NT2/D1 (cell line): ENCODE data around the gene GRP.

ENCODE experiments used
- DNase-seq: peaks from one replicate; pipeline ENCODE4 v3.0.0-alpha.2; 2011; ENCODE audit warnings: low read depth, low spot score
- H3K27me3 ChIP-seq: 2 replicates; pipeline ENCODE4 v1.6.0; 2011; ENCODE audit warnings: mild to moderate bottlenecking; ENCODE audit not compliant: insufficient read length, insufficient read depth
- H3K36me3 ChIP-seq: 2 replicates; pipeline ENCODE4 v1.6.1; 2011; ENCODE audit warnings: mild to moderate bottlenecking, low read length, mixed read lengths; ENCODE audit not compliant: insufficient read depth, insufficient read length
- H3K4me1 ChIP-seq: 2 replicates; pipeline ENCODE4 v1.5.1; 2011; ENCODE audit not compliant: insufficient read depth, insufficient read length
- H3K4me3 ChIP-seq: 2 replicates; pipeline ENCODE4 v1.5.1; 2011; ENCODE audit warnings: low read depth; ENCODE audit not compliant: insufficient read length
- H3K9ac ChIP-seq: 2 replicates; pipeline ENCODE4 v1.6.0; 2011; ENCODE audit warnings: low read depth; ENCODE audit not compliant: insufficient read length
- H3K9me3 ChIP-seq: 2 replicates; pipeline ENCODE4 v1.5.1; 2011; ENCODE audit warnings: mild to moderate bottlenecking, low read length; ENCODE audit not compliant: insufficient read depth
- SUZ12 ChIP-seq: IDR thresholded peaks from 2 replicates; pipeline ENCODE4 v1.6.1; 2011; ENCODE audit not compliant: insufficient read length, insufficient read depth; ENCODE audit errors: extremely low read depth
- YY1 ChIP-seq: IDR thresholded peaks from 2 replicates; pipeline ENCODE4 v1.6.1; 2011; ENCODE audit not compliant: insufficient read length, insufficient read depth
- ZNF274 ChIP-seq: IDR thresholded peaks from 2 replicates; pipeline ENCODE4 v1.6.1; 2011; ENCODE audit warnings: mild to moderate bottlenecking, low read depth, low read length

GRP gene

DNA sequence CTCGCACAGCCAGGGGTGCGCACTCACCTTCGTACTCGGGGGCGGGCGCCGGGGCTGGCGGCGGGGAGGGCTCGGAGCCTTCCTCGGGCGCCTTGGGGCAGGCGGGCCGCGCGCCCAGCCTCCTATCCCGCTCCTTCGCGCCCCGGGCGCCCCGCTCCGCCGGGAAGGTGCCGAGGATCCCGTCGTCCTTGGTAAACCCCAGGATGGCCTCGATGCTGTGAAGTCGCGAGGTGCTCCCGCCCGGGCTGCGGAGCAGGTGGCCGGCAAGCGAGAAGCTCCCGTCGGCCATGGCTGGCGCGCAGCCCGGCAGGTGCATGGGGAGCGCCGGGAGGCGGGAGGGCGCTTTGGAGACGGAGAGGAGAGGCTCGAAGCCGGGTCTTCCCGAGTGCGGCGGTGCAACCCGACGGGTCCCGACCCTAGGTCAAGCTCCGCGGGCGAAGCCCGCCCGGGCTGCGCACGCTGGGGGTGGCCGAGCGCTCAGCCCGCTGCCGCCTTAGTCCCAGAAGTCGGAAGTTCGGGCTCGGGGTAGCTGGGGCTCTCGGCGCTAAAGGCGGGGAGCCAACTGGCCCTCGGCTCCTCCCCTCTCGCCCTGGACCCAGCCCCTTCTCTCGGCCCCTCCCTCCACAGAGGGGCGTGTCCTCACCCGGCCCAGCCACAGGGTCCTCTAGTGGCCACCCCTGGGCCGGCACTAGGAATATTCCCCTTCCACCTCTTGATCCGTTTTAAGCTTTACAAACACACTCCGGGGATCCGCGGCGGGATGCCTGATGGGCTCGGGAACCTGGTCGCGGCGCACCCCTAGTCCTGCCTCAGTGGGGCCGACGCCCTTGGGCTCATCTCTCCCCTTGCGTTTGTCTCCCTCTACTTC, 53.2 kb downstream of the GRP start, which contains the start of gene RAX:
Gene RAX, minus strand, starts transcription at position 564 of the 868 bp plus-strand sequence. Its CDS starts 248 bp downstream, at position 316.
- H3K4me3 ChIP-seq, result no peak within 1 kb of the TSS
- peaks cover 48% of the 10 kb centered on the region for H3K9me3 ChIP-seq
- no peaks in the 10 kb centered on the region for H3K4me1 ChIP-seq
- TF ChIP-seq SUZ12 (no peak), ZNF274 (no peak), YY1 (no peak)
- no peak for DNase-seq
- H3K27me3 ChIP-seq, result no peaks in the 10 kb centered on the region
- H3K9ac ChIP-seq, result no peak within 1 kb of the TSS
- H3K36me3 ChIP-seq, result no peaks in the 10 kb centered on the region

- H3K4me1 ChIP-seq, result no peaks in the 10 kb centered on the region
- no peak for DNase-seq
- H3K36me3 ChIP-seq, result no peaks in the 10 kb centered on the region
- peaks cover 42% of the 10 kb centered on the region for H3K9me3 ChIP-seq
- TF ChIP-seq SUZ12 (no peak), ZNF274 (no peak), YY1 (no peak)
- no peak overlapping the region for H3K4me3 ChIP-seq
- H3K27me3 ChIP-seq, result no peaks in the 10 kb centered on the region
- H3K9ac ChIP-seq, result no peak overlapping the region
These were observed 54.0 kb downstream of the GRP start for GRCh38 chr18:59273759-59274532.

DNA sequence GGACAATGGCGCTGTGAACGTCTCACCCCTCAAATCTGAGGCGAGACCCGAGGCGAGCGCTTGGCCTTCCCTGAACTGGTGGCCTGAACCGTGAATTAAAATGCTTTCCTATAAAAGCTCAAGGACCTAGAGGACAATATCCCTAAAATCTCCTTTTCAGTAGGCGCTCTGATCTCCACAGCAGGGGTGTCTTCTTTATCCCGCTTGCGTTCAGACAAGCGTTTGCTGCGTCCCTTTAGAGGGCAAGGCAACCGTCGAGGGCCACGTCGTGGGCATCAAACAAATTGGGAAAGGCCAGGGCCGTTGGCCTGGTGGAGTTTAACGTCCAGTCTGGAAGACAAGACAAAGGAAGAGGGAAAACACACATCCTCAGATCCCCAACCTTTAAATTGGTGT, 54.6 kb downstream of the GRP start:
- Histone ChIP-seq H3K9ac (no peak overlapping the region), H3K4me1 (no peaks in the 10 kb centered on the region), H3K27me3 (no peaks in the 10 kb centered on the region), H3K36me3 (no peaks in the 10 kb centered on the region), H3K9me3 (peaks cover 42% of the 10 kb centered on the region), H3K4me3 (no peak overlapping the region)
- DNase-seq, result no peak
- no peak for TF ChIP-seq ZNF274
- no peak for TF ChIP-seq SUZ12
- no peak for TF ChIP-seq YY1

DNA sequence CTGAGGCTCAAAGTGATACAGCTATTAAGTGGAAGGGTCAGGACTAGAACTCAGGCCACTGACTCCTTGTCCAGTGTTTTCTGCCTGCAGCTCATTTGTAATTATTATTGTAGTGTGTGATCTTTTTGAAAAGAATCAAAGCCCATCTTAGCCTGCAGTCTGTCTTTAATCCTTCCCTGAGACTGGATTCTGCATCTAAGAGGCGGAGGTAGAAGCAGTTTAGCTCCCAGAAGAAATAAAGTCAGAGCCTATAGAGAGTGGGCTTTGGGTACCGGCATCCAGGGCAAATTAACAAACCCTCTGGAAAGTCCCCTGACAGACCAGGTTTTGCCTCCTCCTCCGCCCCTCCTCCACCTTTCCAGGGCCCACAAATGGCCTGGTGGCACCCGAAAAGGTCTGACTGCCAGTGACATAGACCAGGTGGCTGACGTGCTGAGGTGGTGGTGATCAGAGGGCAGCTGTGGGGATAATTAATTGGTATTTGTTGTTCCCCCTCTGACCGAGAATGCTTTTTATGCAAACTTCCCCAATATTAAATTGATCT, 55.5 kb downstream of the GRP start:
- no peak for TF ChIP-seq ZNF274
- Histone ChIP-seq H3K9me3 (peaks cover 33% of the 10 kb centered on the region; the same call in 1 of the 2 replicates), H3K36me3 (no peaks in the 10 kb centered on the region), H3K9ac (no peak overlapping the region), H3K27me3 (no peaks in the 10 kb centered on the region), H3K4me3 (no peak overlapping the region), H3K4me1 (no peaks in the 10 kb centered on the region)
- DNase-seq, result no peak

DNA sequence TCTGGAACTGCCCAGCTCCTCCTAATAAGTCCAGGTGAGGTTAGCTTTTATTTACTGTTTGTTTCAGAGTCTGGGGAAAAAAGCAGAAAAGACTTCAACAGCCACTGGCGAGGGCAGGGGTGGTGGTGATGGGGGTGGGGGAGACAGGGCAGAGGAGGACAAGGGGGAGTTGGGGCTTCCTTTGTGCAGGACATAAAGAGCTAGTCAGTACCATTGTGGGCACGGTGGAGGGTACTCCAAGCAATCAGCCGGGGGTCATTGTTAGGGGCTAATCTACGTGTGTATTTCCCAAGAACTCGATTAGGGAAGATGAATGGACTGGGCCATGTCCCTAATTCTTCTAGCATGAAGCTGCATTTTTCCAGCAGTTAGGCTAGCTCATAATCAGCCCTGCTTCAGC, 56.1 kb downstream of the GRP start:
- no peak overlapping the region for H3K4me3 ChIP-seq
- no peak overlapping the region for H3K9ac ChIP-seq
- no peaks in the 10 kb centered on the region for H3K27me3 ChIP-seq
- DNase-seq, result no peak
- TF ChIP-seq ZNF274 (no peak), SUZ12 (no peak), YY1 (no peak)
- H3K9me3 ChIP-seq, result peaks cover 28% of the 10 kb centered on the region; the same call in 1 of the 2 replicates
- H3K36me3 ChIP-seq, result no peaks in the 10 kb centered on the region
- no peaks in the 10 kb centered on the region for H3K4me1 ChIP-seq

GRCh38 chr18:59278793-59279192, 58.8 kb downstream of the GRP start:
- H3K9me3 ChIP-seq, result peaks cover 1% of the 10 kb centered on the region; the same call in 1 of the 2 replicates
- DNase-seq, result no peak
- H3K36me3 ChIP-seq, result no peaks in the 10 kb centered on the region
- no peak overlapping the region for H3K4me3 ChIP-seq
- no peak overlapping the region for H3K9ac ChIP-seq
- TF ChIP-seq YY1 (no peak), SUZ12 (no peak), ZNF274 (no peak)
- no peaks in the 10 kb centered on the region for H3K4me1 ChIP-seq
- no peaks in the 10 kb centered on the region for H3K27me3 ChIP-seq

- Histone ChIP-seq H3K36me3 (no peaks in the 10 kb centered on the region), H3K9me3 (no peaks in the 10 kb centered on the region), H3K27me3 (no peaks in the 10 kb centered on the region), H3K4me1 (no peaks in the 10 kb centered on the region), H3K4me3 (no peak overlapping the region), H3K9ac (no peak overlapping the region)
- DNase-seq, result no peak
- TF ChIP-seq YY1 (no peak), ZNF274 (no peak)
These were observed 59.2 kb downstream of the GRP start for GRCh38 chr18:59279193-59279592.
